Measurements from ENCODE around the gene RNPS1.

Gene RNPS1

DNA sequence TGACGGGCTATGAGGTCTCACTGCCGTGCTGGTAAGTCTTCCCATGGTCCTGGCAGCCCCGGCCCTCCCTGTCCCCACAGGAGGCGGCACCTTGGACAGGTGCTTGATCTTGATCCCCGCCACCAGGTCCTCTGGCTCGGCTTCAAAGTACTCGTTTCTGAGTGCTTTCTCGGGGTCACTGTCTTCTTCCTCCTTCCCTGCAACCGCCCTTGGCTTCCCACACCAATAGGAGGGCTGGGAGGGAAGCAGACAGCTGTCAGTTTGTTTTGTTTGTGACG, 31.9 kb upstream of the RNPS1 start:
- DNase-seq, result no peak
- H4K20me1 ChIP-seq (ENCODE audit: insufficient read depth, low read length), result no peaks in the 10 kb centered on the region
- no peak overlapping the region for H3K4me2 ChIP-seq (ENCODE audit: insufficient read depth, low read length)
- H3K4me1 ChIP-seq (ENCODE audit: insufficient read depth, low read length), result peaks cover 9% of the 10 kb centered on the region
- no peaks in the 10 kb centered on the region for H3K79me2 ChIP-seq (ENCODE audit: insufficient read depth, low read length)
- no peaks in the 10 kb centered on the region for H3K9me3 ChIP-seq (ENCODE audit: insufficient read depth, low read length, severe bottlenecking)
- H2AFZ ChIP-seq (ENCODE audit: low read depth, low read length), result no peak overlapping the region
- H3K9ac ChIP-seq (ENCODE audit: low read depth, low read length), result no peak overlapping the region
- TF ChIP-seq, protein P1, sequence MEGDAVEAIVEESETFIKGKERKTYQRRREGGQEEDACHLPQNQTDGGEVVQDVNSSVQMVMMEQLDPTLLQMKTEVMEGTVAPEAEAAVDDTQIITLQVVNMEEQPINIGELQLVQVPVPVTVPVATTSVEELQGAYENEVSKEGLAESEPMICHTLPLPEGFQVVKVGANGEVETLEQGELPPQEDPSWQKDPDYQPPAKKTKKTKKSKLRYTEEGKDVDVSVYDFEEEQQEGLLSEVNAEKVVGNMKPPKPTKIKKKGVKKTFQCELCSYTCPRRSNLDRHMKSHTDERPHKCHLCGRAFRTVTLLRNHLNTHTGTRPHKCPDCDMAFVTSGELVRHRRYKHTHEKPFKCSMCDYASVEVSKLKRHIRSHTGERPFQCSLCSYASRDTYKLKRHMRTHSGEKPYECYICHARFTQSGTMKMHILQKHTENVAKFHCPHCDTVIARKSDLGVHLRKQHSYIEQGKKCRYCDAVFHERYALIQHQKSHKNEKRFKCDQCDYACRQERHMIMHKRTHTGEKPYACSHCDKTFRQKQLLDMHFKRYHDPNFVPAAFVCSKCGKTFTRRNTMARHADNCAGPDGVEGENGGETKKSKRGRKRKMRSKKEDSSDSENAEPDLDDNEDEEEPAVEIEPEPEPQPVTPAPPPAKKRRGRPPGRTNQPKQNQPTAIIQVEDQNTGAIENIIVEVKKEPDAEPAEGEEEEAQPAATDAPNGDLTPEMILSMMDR (IDR thresholded peaks at IDR 0.05; ENCODE audit: borderline replicate concordance, extremely low read depth, low read length, poor library complexity, severe bottlenecking), result no peak
- no peak for TF ChIP-seq EZH2 (IDR thresholded peaks at IDR 0.05; ENCODE audit: borderline replicate concordance, low read depth, low read length, severe bottlenecking)
- no peak overlapping the region for H3K4me3 ChIP-seq (ENCODE audit: low read depth in 1 of 2, low read length in 2 of 2)
- no peaks in the 10 kb centered on the region for H3K27me3 ChIP-seq (ENCODE audit: insufficient read depth, low read length, poor library complexity)
- no peaks in the 10 kb centered on the region for H3K36me3 ChIP-seq (ENCODE audit: insufficient read depth, low read length)
- no peak overlapping the region for H3K27ac ChIP-seq (ENCODE audit: low read length)
- ATAC-seq (ENCODE audit: insufficient read depth, low read depth), result no peak

DNA sequence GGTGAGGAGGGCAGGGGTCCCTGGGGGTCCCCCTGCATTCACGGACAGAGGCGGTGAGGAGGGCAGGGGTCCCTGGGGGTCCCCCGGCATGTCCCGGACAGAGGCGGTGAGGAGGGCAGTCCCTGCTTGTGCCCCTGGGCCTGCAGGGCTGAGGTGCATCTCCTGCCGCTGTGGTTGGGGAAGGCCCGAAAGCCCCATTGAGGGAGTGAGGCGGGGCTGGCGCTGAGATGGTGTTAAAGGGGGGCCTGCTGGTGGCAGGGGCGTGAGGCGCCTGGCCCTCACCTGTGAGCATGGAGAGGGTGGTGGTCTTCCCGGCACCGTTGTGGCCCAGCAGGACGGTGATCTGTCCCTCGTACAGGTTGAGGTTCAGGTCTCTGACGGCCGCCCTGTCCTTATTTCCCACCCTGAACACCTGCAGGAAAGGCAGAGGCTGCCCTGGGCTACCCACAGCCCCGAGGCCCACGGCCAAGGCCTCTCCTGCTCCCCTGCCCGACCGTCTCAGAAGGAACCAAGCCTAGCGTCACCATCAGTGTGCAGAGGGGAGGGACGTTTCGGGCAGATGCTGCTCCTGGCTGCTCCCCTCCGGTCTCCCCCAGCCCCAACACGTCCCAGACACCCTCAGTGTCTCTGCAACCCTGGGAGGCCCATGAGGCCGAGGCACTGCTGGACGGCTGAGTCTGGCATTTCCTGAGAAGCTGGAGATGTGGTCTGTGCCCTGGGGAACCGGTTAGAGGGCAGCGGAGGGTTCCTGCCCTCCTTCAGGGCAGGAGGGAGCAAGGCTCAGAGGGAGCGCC, 31.4 kb upstream of the RNPS1 start:
- Histone ChIP-seq H4K20me1 (ENCODE audit: insufficient read depth, low read length) (no peaks in the 10 kb centered on the region), H2AFZ (ENCODE audit: low read depth, low read length) (no peak overlapping the region), H3K4me2 (ENCODE audit: insufficient read depth, low read length) (no peak overlapping the region), H3K36me3 (ENCODE audit: insufficient read depth, low read length) (no peaks in the 10 kb centered on the region), H3K4me1 (ENCODE audit: insufficient read depth, low read length) (peaks cover 9% of the 10 kb centered on the region), H3K27ac (ENCODE audit: low read length) (no peak overlapping the region), H3K27me3 (ENCODE audit: insufficient read depth, low read length, poor library complexity) (no peaks in the 10 kb centered on the region), H3K9me3 (ENCODE audit: insufficient read depth, low read length, severe bottlenecking) (no peaks in the 10 kb centered on the region), H3K4me3 (ENCODE audit: low read depth in 1 of 2, low read length in 2 of 2) (no peak overlapping the region), H3K79me2 (ENCODE audit: insufficient read depth, low read length) (no peaks in the 10 kb centered on the region), H3K9ac (ENCODE audit: low read depth, low read length) (no peak overlapping the region)
- DNase-seq, result no peak
- TF ChIP-seq, protein P1 (IDR thresholded peaks at IDR 0.05; ENCODE audit: borderline replicate concordance, extremely low read depth, low read length, poor library complexity, severe bottlenecking), result no peak
- TF ChIP-seq EZH2 (IDR thresholded peaks at IDR 0.05; ENCODE audit: borderline replicate concordance, low read depth, low read length, severe bottlenecking), result no peak
- no peak for ATAC-seq (ENCODE audit: insufficient read depth, low read depth)

DNA sequence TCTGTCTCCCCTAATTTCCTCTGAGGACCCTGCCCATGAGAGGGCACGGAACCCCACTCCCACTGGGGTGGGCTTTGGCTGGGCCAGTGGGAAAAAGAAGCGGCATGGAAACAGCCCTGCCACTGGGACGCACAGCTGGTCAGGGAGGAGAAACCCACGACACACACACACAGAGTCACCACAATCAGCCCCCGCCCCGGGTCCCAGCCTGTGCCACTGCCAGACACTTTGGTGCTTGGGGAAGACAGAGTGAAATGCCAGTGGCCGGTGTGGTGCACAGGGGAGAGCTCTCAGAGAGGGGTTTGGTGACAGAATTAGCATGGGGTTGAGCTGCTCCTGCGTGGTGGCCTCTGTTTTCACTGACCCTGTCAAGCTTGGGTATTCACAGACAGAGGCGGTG, 30.7 kb upstream of the RNPS1 start:
- H2AFZ ChIP-seq (ENCODE audit: low read depth, low read length), result no peak overlapping the region
- ATAC-seq (ENCODE audit: insufficient read depth, low read depth) (no peak), DNase-seq (no peak)
- no peak overlapping the region for H3K4me2 ChIP-seq (ENCODE audit: insufficient read depth, low read length)
- H3K36me3 ChIP-seq (ENCODE audit: insufficient read depth, low read length), result no peaks in the 10 kb centered on the region
- no peak overlapping the region for H3K27ac ChIP-seq (ENCODE audit: low read length)
- TF ChIP-seq, protein P1 (IDR thresholded peaks at IDR 0.05; ENCODE audit: borderline replicate concordance, extremely low read depth, low read length, poor library complexity, severe bottlenecking), result no peak
- no peak for TF ChIP-seq EZH2 (IDR thresholded peaks at IDR 0.05; ENCODE audit: borderline replicate concordance, low read depth, low read length, severe bottlenecking)
- H3K4me3 ChIP-seq (ENCODE audit: low read depth in 1 of 2, low read length in 2 of 2), result no peak overlapping the region
- peaks cover 9% of the 10 kb centered on the region for H3K4me1 ChIP-seq (ENCODE audit: insufficient read depth, low read length)
- no peaks in the 10 kb centered on the region for H3K79me2 ChIP-seq (ENCODE audit: insufficient read depth, low read length)
- no peaks in the 10 kb centered on the region for H3K9me3 ChIP-seq (ENCODE audit: insufficient read depth, low read length, severe bottlenecking)
- H4K20me1 ChIP-seq (ENCODE audit: insufficient read depth, low read length), result no peaks in the 10 kb centered on the region
- no peak overlapping the region for H3K9ac ChIP-seq (ENCODE audit: low read depth, low read length)
- no peaks in the 10 kb centered on the region for H3K27me3 ChIP-seq (ENCODE audit: insufficient read depth, low read length, poor library complexity)

Data from DND-41 (cell line).